ENCODE measurements around the gene OAS1. TPM values are rescaled to one million over a fixed set of nuclear protein-coding genes. Genes with fewer than 3 reads are reported as not detected.

The OAS1 gene
- total RNA-seq, 1 donor from 2014 or later: 132 TPM

DNA sequence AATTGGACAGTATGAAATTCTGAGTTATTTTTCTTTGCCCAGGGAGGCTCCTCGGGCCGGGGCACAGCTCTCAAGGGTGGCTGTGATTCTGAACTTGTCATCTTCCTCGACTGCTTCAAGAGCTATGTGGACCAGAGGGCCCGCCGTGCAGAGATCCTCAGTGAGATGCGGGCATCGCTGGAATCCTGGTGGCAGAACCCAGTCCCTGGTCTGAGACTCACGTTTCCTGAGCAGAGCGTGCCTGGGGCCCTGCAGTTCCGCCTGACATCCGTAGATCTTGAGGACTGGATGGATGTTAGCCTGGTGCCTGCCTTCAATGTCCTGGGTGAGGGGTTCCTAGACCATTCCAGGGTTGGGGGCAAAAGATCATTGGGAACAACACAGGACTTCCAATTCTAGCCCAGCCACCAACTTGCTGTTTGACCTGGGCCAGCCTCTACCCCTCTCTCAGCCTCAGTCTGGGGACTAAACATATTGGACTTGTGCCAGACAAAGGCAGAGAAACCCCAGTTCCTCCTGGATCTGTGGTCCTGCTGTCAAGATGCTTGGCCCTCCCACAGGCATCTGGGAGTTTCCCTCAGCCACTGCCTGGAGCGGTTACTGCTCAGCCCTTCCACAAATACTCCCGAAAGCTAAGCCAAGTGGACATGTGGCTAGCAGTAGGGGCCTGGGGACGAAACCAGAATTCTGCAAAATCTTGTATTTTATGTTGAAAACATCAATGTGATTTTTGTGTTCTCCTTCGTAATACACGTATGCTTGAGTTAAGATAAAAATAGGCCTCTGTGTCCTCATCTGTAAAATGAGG is 35.0 kb downstream of the OAS1 start:
- no peak overlapping the region for H3K4me3 ChIP-seq (ENCODE audit: insufficient read depth, low read depth, low read length)
- H3K9me3 ChIP-seq (ENCODE audit: insufficient read depth, low read depth, low read length): no peaks in the 10 kb centered on the region
- peaks cover 12% of the 10 kb centered on the region for H3K4me1 Mint-ChIP-seq (ENCODE audit: low read depth, unreplicated experiment)
- peaks cover 9% of the 10 kb centered on the region for H3K36me3 Mint-ChIP-seq (ENCODE audit: low read depth, unreplicated experiment)
- no peak for TF ChIP-seq EZH2 (IDR thresholded peaks at IDR 0.05; ENCODE audit: insufficient read depth, low read length)
- TF ChIP-seq, protein P1, sequence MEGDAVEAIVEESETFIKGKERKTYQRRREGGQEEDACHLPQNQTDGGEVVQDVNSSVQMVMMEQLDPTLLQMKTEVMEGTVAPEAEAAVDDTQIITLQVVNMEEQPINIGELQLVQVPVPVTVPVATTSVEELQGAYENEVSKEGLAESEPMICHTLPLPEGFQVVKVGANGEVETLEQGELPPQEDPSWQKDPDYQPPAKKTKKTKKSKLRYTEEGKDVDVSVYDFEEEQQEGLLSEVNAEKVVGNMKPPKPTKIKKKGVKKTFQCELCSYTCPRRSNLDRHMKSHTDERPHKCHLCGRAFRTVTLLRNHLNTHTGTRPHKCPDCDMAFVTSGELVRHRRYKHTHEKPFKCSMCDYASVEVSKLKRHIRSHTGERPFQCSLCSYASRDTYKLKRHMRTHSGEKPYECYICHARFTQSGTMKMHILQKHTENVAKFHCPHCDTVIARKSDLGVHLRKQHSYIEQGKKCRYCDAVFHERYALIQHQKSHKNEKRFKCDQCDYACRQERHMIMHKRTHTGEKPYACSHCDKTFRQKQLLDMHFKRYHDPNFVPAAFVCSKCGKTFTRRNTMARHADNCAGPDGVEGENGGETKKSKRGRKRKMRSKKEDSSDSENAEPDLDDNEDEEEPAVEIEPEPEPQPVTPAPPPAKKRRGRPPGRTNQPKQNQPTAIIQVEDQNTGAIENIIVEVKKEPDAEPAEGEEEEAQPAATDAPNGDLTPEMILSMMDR (IDR thresholded peaks at IDR 0.05; ENCODE audit: insufficient read depth, low read depth, low read length): no peak
- FAIRE-seq (no peak), DNase-seq (ENCODE audit: low read depth) (no peak)
- peaks cover 4% of the 10 kb centered on the region for H3K9me3 Mint-ChIP-seq (ENCODE audit: unreplicated experiment)
- H3K4me3 Mint-ChIP-seq (ENCODE audit: unreplicated experiment): no peak overlapping the region
- H3K27ac ChIP-seq (ENCODE audit: low read depth, low read length): no peak overlapping the region
- no peaks in the 10 kb centered on the region for H4K20me1 ChIP-seq (ENCODE audit: insufficient read depth, low read length)
- H3K4me2 ChIP-seq (ENCODE audit: low read length): no peak overlapping the region
- H2AFZ ChIP-seq (ENCODE audit: low read depth, low read length): no peak overlapping the region
- peaks cover 7% of the 10 kb centered on the region for H3K4me1 ChIP-seq (ENCODE audit: insufficient read depth, low read length)
- no peaks in the 10 kb centered on the region for H3K27me3 ChIP-seq (ENCODE audit: insufficient read depth, low read length)
- no peak overlapping the region for H3K27ac Mint-ChIP-seq (ENCODE audit: unreplicated experiment)
- H3K27me3 Mint-ChIP-seq (ENCODE audit: low read depth, unreplicated experiment): peaks cover 15% of the 10 kb centered on the region
- H3K36me3 ChIP-seq (ENCODE audit: insufficient read depth, low read length): no peaks in the 10 kb centered on the region
- no peak overlapping the region for H3K9ac ChIP-seq (ENCODE audit: low read length)
- H3K79me2 ChIP-seq (ENCODE audit: insufficient read depth, low read length): no peaks in the 10 kb centered on the region

DNA sequence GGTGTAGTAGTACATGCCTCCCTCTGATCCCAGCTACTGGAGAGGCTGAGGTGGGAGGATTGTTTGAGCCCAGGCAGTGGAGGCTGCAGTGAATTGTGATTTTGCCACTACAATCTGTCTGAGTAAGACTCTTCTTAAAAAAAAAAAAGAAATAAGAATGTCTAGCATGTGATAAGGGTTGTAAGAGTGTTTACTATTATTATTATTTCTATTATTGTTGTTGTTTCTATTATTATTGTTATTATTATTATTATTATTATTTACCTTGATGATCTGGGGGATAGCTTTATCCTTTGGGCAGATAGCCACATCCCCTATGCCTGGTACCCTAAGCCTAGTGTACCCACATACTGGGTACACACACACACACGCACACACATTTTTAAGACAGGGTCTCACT is 35.8 kb downstream of the OAS1 start:
- H3K9me3 ChIP-seq (ENCODE audit: insufficient read depth, low read depth, low read length): no peaks in the 10 kb centered on the region
- H3K27ac Mint-ChIP-seq (ENCODE audit: unreplicated experiment): no peak overlapping the region
- no peaks in the 10 kb centered on the region for H3K36me3 ChIP-seq (ENCODE audit: insufficient read depth, low read length)
- H4K20me1 ChIP-seq (ENCODE audit: insufficient read depth, low read length): no peaks in the 10 kb centered on the region
- TF ChIP-seq, protein P1 (IDR thresholded peaks at IDR 0.05; ENCODE audit: insufficient read depth, low read depth, low read length): no peak
- no peak for TF ChIP-seq EZH2 (IDR thresholded peaks at IDR 0.05; ENCODE audit: insufficient read depth, low read length)
- H3K79me2 ChIP-seq (ENCODE audit: insufficient read depth, low read length): no peaks in the 10 kb centered on the region
- H3K4me1 ChIP-seq (ENCODE audit: insufficient read depth, low read length): peaks cover 7% of the 10 kb centered on the region
- no peaks in the 10 kb centered on the region for H3K27me3 ChIP-seq (ENCODE audit: insufficient read depth, low read length)
- peaks cover 15% of the 10 kb centered on the region for H3K27me3 Mint-ChIP-seq (ENCODE audit: low read depth, unreplicated experiment)
- no peak for FAIRE-seq
- no peak overlapping the region for H3K4me2 ChIP-seq (ENCODE audit: low read length)
- H3K9ac ChIP-seq (ENCODE audit: low read length): no peak overlapping the region
- H3K4me3 Mint-ChIP-seq (ENCODE audit: unreplicated experiment): no peak overlapping the region
- no peak overlapping the region for H2AFZ ChIP-seq (ENCODE audit: low read depth, low read length)
- H3K4me3 ChIP-seq (ENCODE audit: insufficient read depth, low read depth, low read length): no peak overlapping the region
- no peak overlapping the region for H3K27ac ChIP-seq (ENCODE audit: low read depth, low read length)
- H3K4me1 Mint-ChIP-seq (ENCODE audit: low read depth, unreplicated experiment): peaks cover 12% of the 10 kb centered on the region
- DNase-seq (ENCODE audit: low read depth): no peak
- peaks cover 4% of the 10 kb centered on the region for H3K9me3 Mint-ChIP-seq (ENCODE audit: unreplicated experiment)
- H3K36me3 Mint-ChIP-seq (ENCODE audit: low read depth, unreplicated experiment): peaks cover 12% of the 10 kb centered on the region
